Fibroblast of lung (primary cell): ENCODE data around the gene NECTIN2.
"Not testable (repeated sequence)": the region's sequence is repeated elsewhere in the genome, so short reads cannot be mapped to it uniquely, and the experiment has no call there.

ENCODE experiments used
- EZH2 ChIP-seq: IDR thresholded peaks from 2 replicates; pipeline ENCODE4 v1.5.1; 2012; ENCODE audit warnings: low read length, control low read depth, mild to moderate bottlenecking; ENCODE audit errors: missing control alignments
- TF ChIP-seq, protein P1 (sequence below), 2 donors: IDR thresholded peaks in 1 of 2; conservative IDR thresholded peaks in 1 of 2; 1 replicate in 1 of 2; 2 replicates in 1 of 2; pipeline ENCODE4 v1.5.1; 2011 to 2012; ENCODE audit warnings: low read length in 2 of 2, control low read depth in 1 of 2, inconsistent platforms in 1 of 2, low read depth in 1 of 2, mild to moderate bottlenecking in 1 of 2

- TF ChIP-seq, protein P1, sequence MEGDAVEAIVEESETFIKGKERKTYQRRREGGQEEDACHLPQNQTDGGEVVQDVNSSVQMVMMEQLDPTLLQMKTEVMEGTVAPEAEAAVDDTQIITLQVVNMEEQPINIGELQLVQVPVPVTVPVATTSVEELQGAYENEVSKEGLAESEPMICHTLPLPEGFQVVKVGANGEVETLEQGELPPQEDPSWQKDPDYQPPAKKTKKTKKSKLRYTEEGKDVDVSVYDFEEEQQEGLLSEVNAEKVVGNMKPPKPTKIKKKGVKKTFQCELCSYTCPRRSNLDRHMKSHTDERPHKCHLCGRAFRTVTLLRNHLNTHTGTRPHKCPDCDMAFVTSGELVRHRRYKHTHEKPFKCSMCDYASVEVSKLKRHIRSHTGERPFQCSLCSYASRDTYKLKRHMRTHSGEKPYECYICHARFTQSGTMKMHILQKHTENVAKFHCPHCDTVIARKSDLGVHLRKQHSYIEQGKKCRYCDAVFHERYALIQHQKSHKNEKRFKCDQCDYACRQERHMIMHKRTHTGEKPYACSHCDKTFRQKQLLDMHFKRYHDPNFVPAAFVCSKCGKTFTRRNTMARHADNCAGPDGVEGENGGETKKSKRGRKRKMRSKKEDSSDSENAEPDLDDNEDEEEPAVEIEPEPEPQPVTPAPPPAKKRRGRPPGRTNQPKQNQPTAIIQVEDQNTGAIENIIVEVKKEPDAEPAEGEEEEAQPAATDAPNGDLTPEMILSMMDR (conservative IDR thresholded peaks at IDR 0.05 in 1 of 2, IDR thresholded peaks at IDR 0.05 in 1 of 2; ENCODE audit: low read depth in 1 of 2, low read length in 2 of 2), result not testable (repeated sequence)
- not testable (repeated sequence) for TF ChIP-seq EZH2
Measured at GRCh38 chr19:44861576-44861975, 15.5 kb downstream of the NECTIN2 start.
